Nephron (organoid): ENCODE data around the gene DPM1.

Source experiments
- H3K27ac Mint-ChIP-seq, 3 experiments: 2 replicates each; pipeline ENCODE4 v1.8.0; 2020; ENCODE audit warnings: mixed read lengths in 3 of 3, mild to moderate bottlenecking in 2 of 3, moderate library complexity in 1 of 3
- H3K27me3 Mint-ChIP-seq: 2 replicates; pipeline ENCODE4 v1.8.0; 2021; ENCODE audit warnings: low read depth, mild to moderate bottlenecking, moderate library complexity, mixed read lengths
- H3K36me3 Mint-ChIP-seq: 2 replicates; pipeline ENCODE4 v1.8.0; 2020; ENCODE audit warnings: low read depth, mixed read lengths
- H3K4me1 Mint-ChIP-seq: 2 replicates; pipeline ENCODE4 v1.8.0; 2020; ENCODE audit warnings: mixed read lengths
- H3K4me3 Mint-ChIP-seq, 3 experiments: 2 replicates each; pipeline ENCODE4 v1.8.0; 2020; ENCODE audit warnings: mild to moderate bottlenecking in 3 of 3, mixed read lengths in 3 of 3, moderate library complexity in 2 of 3
- H3K9me3 Mint-ChIP-seq: 2 replicates; pipeline ENCODE4 v1.8.0; 2020; ENCODE audit warnings: mixed read lengths
- CTCF ChIP-seq, 3 experiments: fragments of 200-600 bp; sonication (generic); IDR thresholded peaks; one replicate each; pipeline ENCODE4 v1.5.0; 2021; ENCODE audit warnings: antibody characterized with exemption in 3 of 3; ENCODE audit not compliant: unreplicated experiment in 3 of 3

DPM1 gene

GRCh38 chr20:51001430-51002265 lies 43.3 kb upstream of the DPM1 start:
- no peak for TF ChIP-seq CTCF (IDR thresholded peaks at IDR 0.05; ENCODE audit: unreplicated experiment in 3 of 3)
- peaks cover 8% of the 10 kb centered on the region for H3K36me3 Mint-ChIP-seq
- no peak overlapping the region for H3K4me3 Mint-ChIP-seq
- peaks cover 7% of the 10 kb centered on the region for H3K4me1 Mint-ChIP-seq
- peaks cover 25% of the 10 kb centered on the region for H3K27me3 Mint-ChIP-seq
- H3K9me3 Mint-ChIP-seq: no peaks in the 10 kb centered on the region
- H3K27ac Mint-ChIP-seq: no peak overlapping the region

GRCh38 chr20:50999355-50999754 lies 41.0 kb upstream of the DPM1 start:
- TF ChIP-seq CTCF (IDR thresholded peaks at IDR 0.05; ENCODE audit: unreplicated experiment in 3 of 3): no peak
- H3K27ac Mint-ChIP-seq: no peak overlapping the region
- no peaks in the 10 kb centered on the region for H3K9me3 Mint-ChIP-seq
- H3K36me3 Mint-ChIP-seq: no peaks in the 10 kb centered on the region
- no peak overlapping the region for H3K4me3 Mint-ChIP-seq
- H3K4me1 Mint-ChIP-seq: peaks cover 7% of the 10 kb centered on the region
- H3K27me3 Mint-ChIP-seq: peaks cover 32% of the 10 kb centered on the region

DNA sequence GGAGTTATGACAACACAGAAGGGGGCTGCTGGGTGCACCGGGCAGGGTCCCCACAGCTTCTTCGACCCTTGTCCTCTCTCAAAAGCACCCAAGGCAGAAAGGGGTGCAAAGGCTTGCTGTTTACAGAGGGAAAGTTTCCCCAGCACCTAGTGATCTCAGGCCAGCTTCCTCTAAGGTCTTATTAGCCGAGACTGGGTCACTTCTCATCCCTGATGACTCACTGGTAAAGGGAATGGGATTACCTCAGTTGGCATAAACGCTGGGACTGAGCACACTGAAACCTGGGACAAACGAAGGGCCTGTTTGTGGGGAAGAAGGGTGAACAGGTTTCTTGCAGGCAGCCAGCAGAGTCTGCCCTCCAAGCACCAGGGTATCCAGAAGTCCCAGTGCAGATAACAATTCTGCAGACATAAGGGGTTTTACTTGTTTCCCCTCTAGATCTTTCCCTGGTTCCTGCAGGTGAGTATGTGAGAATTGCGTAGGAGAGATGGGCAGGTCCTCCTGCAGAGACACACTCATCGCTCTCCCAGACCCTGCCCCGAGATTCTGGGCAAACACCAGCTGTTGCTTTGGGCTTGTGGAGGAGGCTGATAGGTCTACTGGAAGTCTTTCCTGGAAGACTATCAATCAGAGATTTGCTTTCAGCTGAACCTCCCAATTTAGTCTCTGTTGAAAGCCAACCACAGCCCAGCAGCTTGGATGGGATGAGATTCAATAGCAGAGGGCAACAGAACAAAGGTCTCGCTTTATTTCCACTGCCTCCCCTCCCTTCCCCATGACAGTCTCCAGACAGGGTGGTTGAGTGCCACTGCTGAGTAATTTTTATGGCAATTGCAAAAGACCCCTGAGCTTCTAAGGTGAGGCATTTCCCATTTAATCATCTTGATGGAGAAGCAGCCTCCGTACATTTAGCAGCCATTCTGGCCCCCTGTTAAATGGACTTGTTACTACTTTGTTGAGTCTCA lies 38.9 kb upstream of the DPM1 start:
- Mint-ChIP-seq H3K27me3 (peaks cover 43% of the 10 kb centered on the region), H3K4me3 (no peak overlapping the region), H3K9me3 (no peaks in the 10 kb centered on the region), H3K27ac (no peak overlapping the region), H3K4me1 (no peaks in the 10 kb centered on the region), H3K36me3 (no peaks in the 10 kb centered on the region)
- TF ChIP-seq CTCF (IDR thresholded peaks at IDR 0.05; ENCODE audit: unreplicated experiment in 3 of 3): no peak

DNA sequence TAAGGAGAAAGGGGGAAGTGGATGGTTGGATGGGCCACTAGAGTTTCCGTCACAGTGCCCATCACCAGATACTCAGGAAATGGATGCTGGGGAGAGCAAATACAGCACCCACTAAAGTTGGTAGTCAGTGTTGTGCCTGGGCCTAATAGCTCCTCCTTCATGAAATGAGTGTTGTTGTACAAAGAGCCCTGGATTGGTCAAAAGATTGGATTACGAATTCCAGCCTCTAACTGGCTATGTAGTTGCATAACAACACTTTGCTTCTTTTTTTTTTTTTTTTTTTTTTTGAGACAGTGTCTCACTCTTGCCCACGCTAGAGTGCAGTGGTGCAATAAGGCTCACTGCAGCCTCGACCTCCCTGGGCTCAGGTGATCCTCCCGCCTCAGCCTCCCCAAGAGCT lies 37.2 kb upstream of the DPM1 start:
- Mint-ChIP-seq H3K4me3 (no peak overlapping the region), H3K27ac (no peak overlapping the region), H3K9me3 (no peaks in the 10 kb centered on the region), H3K27me3 (peaks cover 35% of the 10 kb centered on the region), H3K36me3 (no peaks in the 10 kb centered on the region), H3K4me1 (no peaks in the 10 kb centered on the region)
- TF ChIP-seq CTCF (IDR thresholded peaks at IDR 0.05; ENCODE audit: unreplicated experiment in 3 of 3): no peak

DNA sequence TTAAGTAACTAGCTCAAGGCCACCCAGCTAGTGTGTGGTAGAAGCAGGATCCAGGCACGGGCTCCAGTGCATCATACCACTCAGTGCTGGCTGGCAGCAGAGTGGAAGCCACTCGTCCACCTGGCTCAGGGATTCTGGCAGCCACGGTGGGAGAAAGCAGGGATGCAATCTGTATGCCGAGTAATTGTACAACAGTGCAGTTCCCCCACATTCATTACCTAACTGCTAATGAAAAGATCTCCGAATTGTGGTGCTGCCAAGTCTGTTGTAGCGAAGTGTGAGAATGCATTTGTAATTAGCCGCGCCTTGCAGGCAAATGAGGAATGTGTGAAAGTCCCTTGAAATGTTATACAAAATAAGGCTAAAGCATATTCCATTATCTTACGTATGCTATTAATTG lies 35.5 kb upstream of the DPM1 start:
- Mint-ChIP-seq H3K9me3 (no peaks in the 10 kb centered on the region), H3K27me3 (peaks cover 32% of the 10 kb centered on the region), H3K4me3 (no peak overlapping the region), H3K4me1 (no peaks in the 10 kb centered on the region), H3K27ac (no peak overlapping the region), H3K36me3 (no peaks in the 10 kb centered on the region)
- TF ChIP-seq CTCF (IDR thresholded peaks at IDR 0.05; ENCODE audit: unreplicated experiment in 3 of 3): no peak
